Hepatocyte (in vitro differentiated cells): ENCODE results near the gene TUBB6. TPM values are rescaled to one million over a fixed set of nuclear protein-coding genes. Genes with fewer than 3 reads are reported as not detected.

Source experiments
- DNase-seq: peaks from one replicate; pipeline ENCODE4 v3.0.0-alpha.2; 2016; ENCODE audit warnings: low spot score
- H2AFZ ChIP-seq: fragments of 200-600 bp; sonication (generic); 2 replicates; pipeline ENCODE4 v1.6.0; 2016; ENCODE audit warnings: antibody characterized with exemption, mild to moderate bottlenecking
- H3K27ac ChIP-seq: fragments of 200-600 bp; sonication (generic); 2 replicates; pipeline ENCODE4 v1.5.1; 2016; ENCODE audit warnings: mild to moderate bottlenecking
- H3K27me3 ChIP-seq: fragments of 200-600 bp; sonication (generic); 2 replicates; pipeline ENCODE4 v1.6.1; 2016
- H3K36me3 ChIP-seq: fragments of 200-600 bp; sonication (generic); replicated peaks from 2 replicates; pipeline ENCODE4 v1.5.1; 2016; ENCODE audit warnings: low read depth; ENCODE audit not compliant: insufficient read depth
- H3K4me1 ChIP-seq: fragments of 200-600 bp; sonication (generic); 2 replicates; pipeline ENCODE4 v1.5.1; 2016; ENCODE audit warnings: mild to moderate bottlenecking, moderate library complexity; ENCODE audit not compliant: insufficient read depth
- H3K4me2 ChIP-seq: fragments of 200-600 bp; sonication (generic); 2 replicates; pipeline ENCODE4 v1.6.0; 2016
- H3K4me3 ChIP-seq: fragments of 200-600 bp; sonication (generic); 2 replicates; pipeline ENCODE4 v1.5.1; 2016; ENCODE audit warnings: mild to moderate bottlenecking
- H3K79me2 ChIP-seq: fragments of 200-600 bp; sonication (generic); 2 replicates; pipeline ENCODE4 v1.6.0; 2017; ENCODE audit warnings: mild to moderate bottlenecking
- H3K9me2 ChIP-seq: fragments of 200-600 bp; sonication (generic); replicated peaks from 2 replicates; pipeline ENCODE4 v1.6.0; 2017; ENCODE audit warnings: mild to moderate bottlenecking; ENCODE audit not compliant: insufficient read depth
- H3K9me3 ChIP-seq: fragments of 200-600 bp; sonication (generic); 2 replicates; pipeline ENCODE4 v1.5.1; 2016; ENCODE audit warnings: low read depth, mild to moderate bottlenecking
- H4K20me1 ChIP-seq: fragments of 200-600 bp; sonication (generic); 2 replicates; pipeline ENCODE4 v1.6.0; 2016; ENCODE audit warnings: mild to moderate bottlenecking; ENCODE audit not compliant: insufficient read depth, poor library complexity, severe bottlenecking
- EZH2 ChIP-seq: fragments of 200-600 bp; sonication (generic); IDR thresholded peaks from 2 replicates; pipeline ENCODE4 v1.6.1; 2016; ENCODE audit warnings: antibody characterized with exemption, mild to moderate bottlenecking, borderline replicate concordance
- EZH2phosphoT487 ChIP-seq: fragments of 200-600 bp; sonication (generic); IDR thresholded peaks from one replicate; pipeline ENCODE4 v1.6.1; 2018; ENCODE audit warnings: antibody characterized with exemption, mild to moderate bottlenecking, low read depth, moderate library complexity; ENCODE audit not compliant: unreplicated experiment, severe bottlenecking
- WGBS: methylation state at CpG from one replicate; pipeline ENCODE4 v1.1.6; 2016; ENCODE audit warnings: low lambda C conversion rate; ENCODE audit errors: missing lambda C conversion rate; 5-methylcytosine and 5-hydroxymethylcytosine counted together
- polyA plus RNA-seq: library from polyadenylated mRNA; unstranded; fragments of >200 nt; fragmentation: Nextera tagmentation; extraction: Ambion mirVana; gene quantifications from 2 replicates; pipeline ENCODE4 v1.2.1, GENCODE V29; 2016
- total RNA-seq: library from RNA; depleted of rRNA; stranded (reverse); fragments of >200 nt; gene quantifications from 2 replicates; pipeline ENCODE4 v1.2.3, GENCODE V29; 2014
- TF ChIP-seq, protein P1 (sequence below): fragments of 200-600 bp; sonication (generic); IDR thresholded peaks from 2 replicates; pipeline ENCODE4 v1.5.1; 2016; ENCODE audit warnings: antibody characterized with exemption, mild to moderate bottlenecking; ENCODE audit not compliant: poor library complexity

The TUBB6 gene
- total and polyA plus RNA-seq, 2 experiments from 2014 or later = 68.6 to 96.3 TPM

- no peak overlapping the region for H2AFZ ChIP-seq
- H3K4me3 ChIP-seq = no peak overlapping the region
- H3K9me3 ChIP-seq = no peaks in the 10 kb centered on the region
- no peaks in the 10 kb centered on the region for H3K4me1 ChIP-seq
- H3K36me3 ChIP-seq = no peaks in the 10 kb centered on the region
- H3K9me2 ChIP-seq = no peaks in the 10 kb centered on the region
- no peak for DNase-seq
- 97% methylated on average over 13 of the region's 13 CpGs for WGBS
- H3K27me3 ChIP-seq = no peaks in the 10 kb centered on the region
- TF ChIP-seq, protein P1, sequence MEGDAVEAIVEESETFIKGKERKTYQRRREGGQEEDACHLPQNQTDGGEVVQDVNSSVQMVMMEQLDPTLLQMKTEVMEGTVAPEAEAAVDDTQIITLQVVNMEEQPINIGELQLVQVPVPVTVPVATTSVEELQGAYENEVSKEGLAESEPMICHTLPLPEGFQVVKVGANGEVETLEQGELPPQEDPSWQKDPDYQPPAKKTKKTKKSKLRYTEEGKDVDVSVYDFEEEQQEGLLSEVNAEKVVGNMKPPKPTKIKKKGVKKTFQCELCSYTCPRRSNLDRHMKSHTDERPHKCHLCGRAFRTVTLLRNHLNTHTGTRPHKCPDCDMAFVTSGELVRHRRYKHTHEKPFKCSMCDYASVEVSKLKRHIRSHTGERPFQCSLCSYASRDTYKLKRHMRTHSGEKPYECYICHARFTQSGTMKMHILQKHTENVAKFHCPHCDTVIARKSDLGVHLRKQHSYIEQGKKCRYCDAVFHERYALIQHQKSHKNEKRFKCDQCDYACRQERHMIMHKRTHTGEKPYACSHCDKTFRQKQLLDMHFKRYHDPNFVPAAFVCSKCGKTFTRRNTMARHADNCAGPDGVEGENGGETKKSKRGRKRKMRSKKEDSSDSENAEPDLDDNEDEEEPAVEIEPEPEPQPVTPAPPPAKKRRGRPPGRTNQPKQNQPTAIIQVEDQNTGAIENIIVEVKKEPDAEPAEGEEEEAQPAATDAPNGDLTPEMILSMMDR = no peak
- TF ChIP-seq EZH2 = no peak
- no peak for TF ChIP-seq EZH2phosphoT487
- H3K4me2 ChIP-seq = no peak overlapping the region
- no peaks in the 10 kb centered on the region for H4K20me1 ChIP-seq
- H3K27ac ChIP-seq = no peak overlapping the region
- no peaks in the 10 kb centered on the region for H3K79me2 ChIP-seq
Measured at GRCh38 chr18:12345491-12346239, 37.6 kb downstream of the TUBB6 start.

GRCh38 chr18:12346240-12346565 lies 38.2 kb downstream of the TUBB6 start:
- no peaks in the 10 kb centered on the region for H4K20me1 ChIP-seq
- H3K4me1 ChIP-seq = no peaks in the 10 kb centered on the region
- DNase-seq = no peak
- no peak overlapping the region for H2AFZ ChIP-seq
- no peak overlapping the region for H3K27ac ChIP-seq
- H3K4me2 ChIP-seq = no peak overlapping the region
- H3K79me2 ChIP-seq = no peaks in the 10 kb centered on the region
- H3K4me3 ChIP-seq = no peak overlapping the region
- 93% methylated on average over 7 of the region's 7 CpGs for WGBS
- no peaks in the 10 kb centered on the region for H3K36me3 ChIP-seq
- H3K9me3 ChIP-seq = no peaks in the 10 kb centered on the region
- no peaks in the 10 kb centered on the region for H3K9me2 ChIP-seq
- TF ChIP-seq, protein P1 = no peak
- H3K27me3 ChIP-seq = no peaks in the 10 kb centered on the region

DNA sequence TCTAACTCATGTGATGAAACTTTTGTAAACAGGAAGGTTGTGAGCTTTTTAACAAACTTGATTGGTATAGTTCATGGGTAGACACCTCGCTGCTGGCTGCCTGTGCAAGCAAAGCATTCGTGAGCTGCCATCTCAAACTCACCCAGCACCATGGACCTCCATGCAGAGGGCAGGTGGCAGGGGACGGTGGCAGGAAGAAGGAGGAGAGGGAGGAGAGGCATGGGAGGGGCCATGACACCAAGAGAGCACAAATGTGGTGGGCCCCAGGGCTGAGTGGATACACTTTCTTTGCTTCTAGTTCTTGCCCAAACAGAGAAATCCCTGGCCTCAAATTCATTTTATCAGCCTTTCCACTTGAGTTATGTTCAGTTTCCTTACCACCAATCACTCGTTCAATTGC lies 39.9 kb downstream of the TUBB6 start:
- Histone ChIP-seq H4K20me1 (no peaks in the 10 kb centered on the region), H3K79me2 (no peaks in the 10 kb centered on the region), H3K4me2 (no peak overlapping the region), H3K36me3 (no peaks in the 10 kb centered on the region), H2AFZ (no peak overlapping the region), H3K27ac (no peak overlapping the region), H3K4me3 (no peak overlapping the region), H3K27me3 (no peaks in the 10 kb centered on the region), H3K9me3 (no peaks in the 10 kb centered on the region), H3K9me2 (no peaks in the 10 kb centered on the region), H3K4me1 (no peaks in the 10 kb centered on the region)
- WGBS = 81% methylated on average over 4 of the region's 4 CpGs
- TF ChIP-seq, protein P1 = no peak
- TF ChIP-seq EZH2 = no peak
- no peak for TF ChIP-seq EZH2phosphoT487
- DNase-seq = no peak
